Gastrocnemius medialis (tissue), 4 donors: ENCODE measurements around the gene SAMD5. TPM values are rescaled to one million over a fixed set of nuclear protein-coding genes. Genes with fewer than 3 reads are reported as not detected.

Experiments
- ATAC-seq, 2 donors: fragments of 150-250 bp; one replicate each; pipeline ENCODE4 v1.9.1; 2016
- DNase-seq, 2 donors: peaks; one replicate each; pipeline ENCODE4 v3.0.0-alpha.2; 2019
- H3K27ac ChIP-seq, 4 donors: fragments of 200-600 bp; sonication (generic); 1 replicate in 1 of 4; 2 replicates in 3 of 4; pipeline ENCODE4 v1.5.1; 2016 to 2018; ENCODE audit warnings: mild to moderate bottlenecking in 2 of 4, moderate library complexity in 1 of 4
- H3K27me3 ChIP-seq, 3 donors: fragments of 200-600 bp; sonication (generic) in 2 of 3; 1 replicate in 1 of 3; 2 replicates in 2 of 3; pipeline versions ENCODE4 v1.5.1 to v1.6.0; 2016 to 2019; ENCODE audit warnings: mild to moderate bottlenecking in 1 of 3, moderate library complexity in 1 of 3
- H3K36me3 ChIP-seq, 2 donors: fragments of 200-600 bp; sonication (generic) in 1 of 2; one replicate each; pipeline ENCODE4 v1.5.1; 2017 to 2018
- H3K4me1 ChIP-seq, 2 donors: fragments of 200-600 bp; sonication (generic) in 1 of 2; one replicate each; pipeline ENCODE4 v1.5.1; 2016 to 2017; ENCODE audit warnings: mild to moderate bottlenecking in 2 of 2
- H3K4me3 ChIP-seq, 4 donors: fragments of 200-600 bp; sonication (generic) in 3 of 4; 1 replicate in 1 of 4; 2 replicates in 3 of 4; pipeline ENCODE4 v1.5.1; 2016 to 2019; ENCODE audit warnings: mild to moderate bottlenecking in 2 of 4
- H3K9me3 ChIP-seq, 3 donors: fragments of 200-600 bp; sonication (generic) in 2 of 3; 1 replicate in 1 of 3; 2 replicates in 2 of 3; pipeline ENCODE4 v1.5.1; 2016 to 2019
- CTCF ChIP-seq, 5 experiments: fragments of 450-650 bp in 3 of 5; fragments of 200-600 bp in 2 of 5; sonication (generic) in 2 of 5; IDR thresholded peaks in 4 of 5; conservative IDR thresholded peaks in 1 of 5; 1 replicate in 4 of 5; 2 replicates in 1 of 5; pipeline ENCODE4 v1.5.1; 2016 to 2019; ENCODE audit warnings: antibody characterized with exemption in 5 of 5, mild to moderate bottlenecking in 3 of 5, moderate library complexity in 3 of 5
- POLR2A ChIP-seq, 2 donors: fragments of 450-650 bp; IDR thresholded peaks; one replicate each; pipeline ENCODE4 v1.6.1; 2017; ENCODE audit warnings: antibody characterized with exemption in 2 of 2, mild to moderate bottlenecking in 2 of 2, moderate library complexity in 2 of 2
- in situ Hi-C, 4 donors: fragments of 200-750 bp; cut with MboI; loops; one replicate each; pipeline versions ENCODE4 v1.15.0 to v1.8.0; 2017; ENCODE audit warnings: low sequenced_read_pairs in 4 of 4
- intact Hi-C: fragments of 100-400 bp; cut with DNase I; formaldehyde crosslinking; loops from one replicate; pipeline ENCODE4 v1.15.1; 2023; ENCODE audit warnings: low total_unique reads
- total RNA-seq, 4 donors: library from RNA; depleted of rRNA; stranded (reverse); fragments of >200 nt; gene quantifications; one replicate each; pipeline versions ENCODE4 v1.1.0 to v1.2.3, GENCODE V29; 2016

The SAMD5 gene
- total RNA-seq, 4 donors from 2014 or later = 0.07 to 0.36 (median 0.07) TPM; not detected in 1

- ATAC-seq = no peak
- H3K9me3 ChIP-seq = no peaks in the 10 kb centered on the region
- H3K27ac ChIP-seq = no peak overlapping the region
- in situ Hi-C loops (no loop called here), intact Hi-C loops (no loop called here)
- DNase-seq = no peak
- H3K27me3 ChIP-seq = no peaks in the 10 kb centered on the region
- no peaks in the 10 kb centered on the region for H3K36me3 ChIP-seq
- no peak overlapping the region for H3K4me3 ChIP-seq
- no peak for TF ChIP-seq CTCF (IDR thresholded peaks at IDR 0.05 in 4 of 5, conservative IDR thresholded peaks at IDR 0.05 in 1 of 5)
- TF ChIP-seq POLR2A (IDR thresholded peaks at IDR 0.05) = no peak
- no peaks in the 10 kb centered on the region for H3K4me1 ChIP-seq
Measured at GRCh38 chr6:147467886-147468285, 40.6 kb upstream of the SAMD5 start.

GRCh38 chr6:147468634-147469033 is 39.9 kb upstream of the SAMD5 start:
- H3K27ac ChIP-seq = no peak overlapping the region
- no peak overlapping the region for H3K4me3 ChIP-seq
- H3K9me3 ChIP-seq = no peaks in the 10 kb centered on the region
- intact Hi-C loops (no loop called here), in situ Hi-C loops (no loop called here)
- DNase-seq (no peak), ATAC-seq (no peak)
- TF ChIP-seq CTCF (IDR thresholded peaks at IDR 0.05 in 4 of 5, conservative IDR thresholded peaks at IDR 0.05 in 1 of 5) = no peak
- no peak for TF ChIP-seq POLR2A (IDR thresholded peaks at IDR 0.05)
- no peaks in the 10 kb centered on the region for H3K27me3 ChIP-seq
- H3K36me3 ChIP-seq = no peaks in the 10 kb centered on the region
- no peaks in the 10 kb centered on the region for H3K4me1 ChIP-seq

GRCh38 chr6:147479857-147480256 is 28.6 kb upstream of the SAMD5 start:
- in situ Hi-C loops (no loop called here), intact Hi-C loops (no loop called here)
- Histone ChIP-seq H3K27me3 (no peaks in the 10 kb centered on the region), H3K27ac (no peak overlapping the region), H3K4me3 (no peak overlapping the region), H3K9me3 (no peaks in the 10 kb centered on the region), H3K36me3 (no peaks in the 10 kb centered on the region), H3K4me1 (no peaks in the 10 kb centered on the region)
- TF ChIP-seq CTCF (IDR thresholded peaks at IDR 0.05 in 4 of 5, conservative IDR thresholded peaks at IDR 0.05 in 1 of 5) = no peak
- no peak for TF ChIP-seq POLR2A (IDR thresholded peaks at IDR 0.05)
- ATAC-seq = no peak
- DNase-seq = no peak

- in situ Hi-C loops = no loop called here
- Histone ChIP-seq H3K36me3 (no peaks in the 10 kb centered on the region), H3K4me3 (no peak overlapping the region), H3K4me1 (no peaks in the 10 kb centered on the region), H3K9me3 (no peaks in the 10 kb centered on the region), H3K27ac (no peak overlapping the region), H3K27me3 (no peaks in the 10 kb centered on the region)
- no peak for TF ChIP-seq POLR2A (IDR thresholded peaks at IDR 0.05)
- no peak for TF ChIP-seq CTCF (IDR thresholded peaks at IDR 0.05 in 4 of 5, conservative IDR thresholded peaks at IDR 0.05 in 1 of 5)
- intact Hi-C loops = no loop called here
- ATAC-seq (no peak), DNase-seq (no peak)
Measured at GRCh38 chr6:147486683-147487082, 21.8 kb upstream of the SAMD5 start.

DNA sequence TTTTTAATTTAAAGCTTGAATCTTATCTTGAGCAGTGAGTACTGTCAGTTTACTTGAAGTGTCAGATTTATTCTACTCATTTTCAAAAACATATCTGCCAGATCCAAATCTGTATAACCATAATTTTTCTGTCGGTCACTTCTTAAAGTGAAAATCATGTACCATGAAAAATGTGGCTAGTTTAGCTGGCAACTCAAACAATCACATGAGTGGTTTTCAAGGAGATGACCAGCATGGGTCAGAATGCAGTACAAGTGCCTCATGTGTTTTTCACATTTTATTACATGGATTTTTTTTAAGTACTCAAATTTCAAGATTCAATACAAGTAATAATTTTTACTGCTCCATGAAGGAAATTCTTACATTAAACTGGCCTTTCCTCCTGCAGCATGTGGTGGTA is 11.0 kb upstream of the SAMD5 start:
- TF ChIP-seq CTCF (IDR thresholded peaks at IDR 0.05 in 4 of 5, conservative IDR thresholded peaks at IDR 0.05 in 1 of 5) (no peak), POLR2A (IDR thresholded peaks at IDR 0.05) (no peak)
- DNase-seq (no peak), ATAC-seq (no peak)
- intact Hi-C loops (no loop called here), in situ Hi-C loops (no loop called here)
- Histone ChIP-seq H3K27ac (no peak overlapping the region), H3K27me3 (peaks cover 0 to 4% (median 0%) of the 10 kb centered on the region in 3 donors), H3K36me3 (no peaks in the 10 kb centered on the region), H3K4me1 (no peaks in the 10 kb centered on the region), H3K9me3 (no peaks in the 10 kb centered on the region), H3K4me3 (no peak overlapping the region)
